ENCODE data around the gene RNF225.

DNA sequence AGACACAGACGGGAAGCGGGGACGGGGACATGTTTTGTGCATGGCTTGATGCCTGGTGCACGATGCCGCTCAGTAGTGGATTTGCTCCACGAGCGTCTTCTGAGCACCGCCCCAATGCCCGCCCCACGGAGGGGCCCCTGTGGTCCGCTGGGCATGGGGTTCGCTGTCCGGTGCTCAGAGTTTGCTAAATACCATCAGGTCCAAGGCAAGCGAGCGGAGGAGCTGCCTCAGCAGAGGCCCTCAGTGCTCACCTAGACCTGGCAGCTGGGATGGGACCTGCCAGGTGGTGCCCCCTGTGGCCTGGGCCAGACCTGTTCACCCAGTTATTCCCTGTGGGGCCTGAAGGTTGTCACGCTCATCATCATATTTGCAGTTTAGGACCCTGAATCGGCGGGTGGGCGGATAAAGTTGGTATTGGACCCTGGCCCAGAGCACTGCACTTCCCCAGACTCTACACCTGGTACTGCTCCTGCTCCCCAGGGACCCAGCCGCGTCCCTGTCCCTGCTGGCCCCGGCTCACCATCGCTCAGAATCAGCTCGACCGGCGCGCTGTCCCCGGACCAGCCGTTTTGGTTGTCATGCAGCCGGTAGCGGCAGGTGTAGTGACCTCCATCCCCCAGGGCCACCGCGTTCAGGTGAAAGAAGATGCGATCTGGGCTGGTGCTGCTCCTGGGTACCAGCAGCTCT is 44.4 kb upstream of the RNF225 start:
- TF ChIP-seq, protein P1, sequence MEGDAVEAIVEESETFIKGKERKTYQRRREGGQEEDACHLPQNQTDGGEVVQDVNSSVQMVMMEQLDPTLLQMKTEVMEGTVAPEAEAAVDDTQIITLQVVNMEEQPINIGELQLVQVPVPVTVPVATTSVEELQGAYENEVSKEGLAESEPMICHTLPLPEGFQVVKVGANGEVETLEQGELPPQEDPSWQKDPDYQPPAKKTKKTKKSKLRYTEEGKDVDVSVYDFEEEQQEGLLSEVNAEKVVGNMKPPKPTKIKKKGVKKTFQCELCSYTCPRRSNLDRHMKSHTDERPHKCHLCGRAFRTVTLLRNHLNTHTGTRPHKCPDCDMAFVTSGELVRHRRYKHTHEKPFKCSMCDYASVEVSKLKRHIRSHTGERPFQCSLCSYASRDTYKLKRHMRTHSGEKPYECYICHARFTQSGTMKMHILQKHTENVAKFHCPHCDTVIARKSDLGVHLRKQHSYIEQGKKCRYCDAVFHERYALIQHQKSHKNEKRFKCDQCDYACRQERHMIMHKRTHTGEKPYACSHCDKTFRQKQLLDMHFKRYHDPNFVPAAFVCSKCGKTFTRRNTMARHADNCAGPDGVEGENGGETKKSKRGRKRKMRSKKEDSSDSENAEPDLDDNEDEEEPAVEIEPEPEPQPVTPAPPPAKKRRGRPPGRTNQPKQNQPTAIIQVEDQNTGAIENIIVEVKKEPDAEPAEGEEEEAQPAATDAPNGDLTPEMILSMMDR (IDR thresholded peaks at IDR 0.05), result no peak
- no peak for TF ChIP-seq TP53 (CRISPR knock-in tag; IDR thresholded peaks at IDR 0.05)
- TF ChIP-seq SP1 (CRISPR knock-in tag; conservative IDR thresholded peaks at IDR 0.05), result no peak
- TF ChIP-seq, protein P2, sequence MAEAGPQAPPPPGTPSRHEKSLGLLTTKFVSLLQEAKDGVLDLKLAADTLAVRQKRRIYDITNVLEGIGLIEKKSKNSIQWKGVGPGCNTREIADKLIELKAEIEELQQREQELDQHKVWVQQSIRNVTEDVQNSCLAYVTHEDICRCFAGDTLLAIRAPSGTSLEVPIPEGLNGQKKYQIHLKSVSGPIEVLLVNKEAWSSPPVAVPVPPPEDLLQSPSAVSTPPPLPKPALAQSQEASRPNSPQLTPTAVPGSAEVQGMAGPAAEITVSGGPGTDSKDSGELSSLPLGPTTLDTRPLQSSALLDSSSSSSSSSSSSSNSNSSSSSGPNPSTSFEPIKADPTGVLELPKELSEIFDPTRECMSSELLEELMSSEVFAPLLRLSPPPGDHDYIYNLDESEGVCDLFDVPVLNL (CRISPR knock-in tag; IDR thresholded peaks at IDR 0.05; ENCODE audit: borderline replicate concordance, low read depth), result no peak
- TF ChIP-seq ZNF138 (CRISPR knock-in tag; conservative IDR thresholded peaks at IDR 0.05), result no peak
- TF ChIP-seq, protein P3, sequence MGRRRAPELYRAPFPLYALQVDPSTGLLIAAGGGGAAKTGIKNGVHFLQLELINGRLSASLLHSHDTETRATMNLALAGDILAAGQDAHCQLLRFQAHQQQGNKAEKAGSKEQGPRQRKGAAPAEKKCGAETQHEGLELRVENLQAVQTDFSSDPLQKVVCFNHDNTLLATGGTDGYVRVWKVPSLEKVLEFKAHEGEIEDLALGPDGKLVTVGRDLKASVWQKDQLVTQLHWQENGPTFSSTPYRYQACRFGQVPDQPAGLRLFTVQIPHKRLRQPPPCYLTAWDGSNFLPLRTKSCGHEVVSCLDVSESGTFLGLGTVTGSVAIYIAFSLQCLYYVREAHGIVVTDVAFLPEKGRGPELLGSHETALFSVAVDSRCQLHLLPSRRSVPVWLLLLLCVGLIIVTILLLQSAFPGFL (CRISPR knock-in tag; IDR thresholded peaks at IDR 0.05; ENCODE audit: borderline replicate concordance), result no peak
- TF ChIP-seq, protein P4, sequence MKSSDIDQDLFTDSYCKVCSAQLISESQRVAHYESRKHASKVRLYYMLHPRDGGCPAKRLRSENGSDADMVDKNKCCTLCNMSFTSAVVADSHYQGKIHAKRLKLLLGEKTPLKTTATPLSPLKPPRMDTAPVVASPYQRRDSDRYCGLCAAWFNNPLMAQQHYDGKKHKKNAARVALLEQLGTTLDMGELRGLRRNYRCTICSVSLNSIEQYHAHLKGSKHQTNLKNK (CRISPR knock-in tag; IDR thresholded peaks at IDR 0.05), result no peak
- TF ChIP-seq ZNF263 (CRISPR knock-in tag; IDR thresholded peaks at IDR 0.05; ENCODE audit: low read depth), result no peak
- TF ChIP-seq, protein P5, sequence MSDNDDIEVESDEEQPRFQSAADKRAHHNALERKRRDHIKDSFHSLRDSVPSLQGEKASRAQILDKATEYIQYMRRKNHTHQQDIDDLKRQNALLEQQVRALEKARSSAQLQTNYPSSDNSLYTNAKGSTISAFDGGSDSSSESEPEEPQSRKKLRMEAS (CRISPR knock-in tag; IDR thresholded peaks at IDR 0.05), result no peak
- TF ChIP-seq, protein P6, sequence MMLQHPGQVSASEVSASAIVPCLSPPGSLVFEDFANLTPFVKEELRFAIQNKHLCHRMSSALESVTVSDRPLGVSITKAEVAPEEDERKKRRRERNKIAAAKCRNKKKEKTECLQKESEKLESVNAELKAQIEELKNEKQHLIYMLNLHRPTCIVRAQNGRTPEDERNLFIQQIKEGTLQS (CRISPR knock-in tag; conservative IDR thresholded peaks at IDR 0.05), result no peak
- TF ChIP-seq, protein P7, sequence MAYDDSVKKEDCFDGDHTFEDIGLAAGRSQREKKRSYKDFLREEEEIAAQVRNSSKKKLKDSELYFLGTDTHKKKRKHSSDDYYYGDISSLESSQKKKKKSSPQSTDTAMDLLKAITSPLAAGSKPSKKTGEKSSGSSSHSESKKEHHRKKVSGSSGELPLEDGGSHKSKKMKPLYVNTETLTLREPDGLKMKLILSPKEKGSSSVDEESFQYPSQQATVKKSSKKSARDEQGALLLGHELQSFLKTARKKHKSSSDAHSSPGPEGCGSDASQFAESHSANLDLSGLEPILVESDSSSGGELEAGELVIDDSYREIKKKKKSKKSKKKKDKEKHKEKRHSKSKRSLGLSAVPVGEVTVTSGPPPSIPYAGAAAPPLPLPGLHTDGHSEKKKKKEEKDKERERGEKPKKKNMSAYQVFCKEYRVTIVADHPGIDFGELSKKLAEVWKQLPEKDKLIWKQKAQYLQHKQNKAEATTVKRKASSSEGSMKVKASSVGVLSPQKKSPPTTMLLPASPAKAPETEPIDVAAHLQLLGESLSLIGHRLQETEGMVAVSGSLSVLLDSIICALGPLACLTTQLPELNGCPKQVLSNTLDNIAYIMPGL (CRISPR knock-in tag; IDR thresholded peaks at IDR 0.05), result no peak
- TF ChIP-seq ELF4 (CRISPR knock-in tag; IDR thresholded peaks at IDR 0.05; ENCODE audit: low read depth), result no peak
- TF ChIP-seq, protein P8, sequence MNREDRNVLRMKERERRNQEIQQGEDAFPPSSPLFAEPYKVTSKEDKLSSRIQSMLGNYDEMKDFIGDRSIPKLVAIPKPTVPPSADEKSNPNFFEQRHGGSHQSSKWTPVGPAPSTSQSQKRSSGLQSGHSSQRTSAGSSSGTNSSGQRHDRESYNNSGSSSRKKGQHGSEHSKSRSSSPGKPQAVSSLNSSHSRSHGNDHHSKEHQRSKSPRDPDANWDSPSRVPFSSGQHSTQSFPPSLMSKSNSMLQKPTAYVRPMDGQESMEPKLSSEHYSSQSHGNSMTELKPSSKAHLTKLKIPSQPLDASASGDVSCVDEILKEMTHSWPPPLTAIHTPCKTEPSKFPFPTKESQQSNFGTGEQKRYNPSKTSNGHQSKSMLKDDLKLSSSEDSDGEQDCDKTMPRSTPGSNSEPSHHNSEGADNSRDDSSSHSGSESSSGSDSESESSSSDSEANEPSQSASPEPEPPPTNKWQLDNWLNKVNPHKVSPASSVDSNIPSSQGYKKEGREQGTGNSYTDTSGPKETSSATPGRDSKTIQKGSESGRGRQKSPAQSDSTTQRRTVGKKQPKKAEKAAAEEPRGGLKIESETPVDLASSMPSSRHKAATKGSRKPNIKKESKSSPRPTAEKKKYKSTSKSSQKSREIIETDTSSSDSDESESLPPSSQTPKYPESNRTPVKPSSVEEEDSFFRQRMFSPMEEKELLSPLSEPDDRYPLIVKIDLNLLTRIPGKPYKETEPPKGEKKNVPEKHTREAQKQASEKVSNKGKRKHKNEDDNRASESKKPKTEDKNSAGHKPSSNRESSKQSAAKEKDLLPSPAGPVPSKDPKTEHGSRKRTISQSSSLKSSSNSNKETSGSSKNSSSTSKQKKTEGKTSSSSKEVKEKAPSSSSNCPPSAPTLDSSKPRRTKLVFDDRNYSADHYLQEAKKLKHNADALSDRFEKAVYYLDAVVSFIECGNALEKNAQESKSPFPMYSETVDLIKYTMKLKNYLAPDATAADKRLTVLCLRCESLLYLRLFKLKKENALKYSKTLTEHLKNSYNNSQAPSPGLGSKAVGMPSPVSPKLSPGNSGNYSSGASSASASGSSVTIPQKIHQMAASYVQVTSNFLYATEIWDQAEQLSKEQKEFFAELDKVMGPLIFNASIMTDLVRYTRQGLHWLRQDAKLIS (CRISPR knock-in tag; IDR thresholded peaks at IDR 0.05; ENCODE audit: borderline replicate concordance), result no peak
